Nephron progenitor cell (in vitro differentiated cells): ENCODE data around the gene TIMP3.

Source experiments
- DNase-seq: peaks from one replicate; pipeline ENCODE4 v3.0.0; 2021
- H3K27ac Mint-ChIP-seq: 2 replicates; pipeline ENCODE4 v1.8.0; 2021; ENCODE audit warnings: mild to moderate bottlenecking, moderate library complexity, mixed read lengths
- H3K27me3 Mint-ChIP-seq: 2 replicates; pipeline ENCODE4 v1.8.0; 2021; ENCODE audit warnings: mild to moderate bottlenecking, low read depth, mixed read lengths; ENCODE audit not compliant: poor library complexity
- H3K36me3 Mint-ChIP-seq: 2 replicates; pipeline ENCODE4 v1.8.0; 2021; ENCODE audit warnings: low read depth, mixed read lengths
- H3K4me1 Mint-ChIP-seq: 2 replicates; pipeline ENCODE4 v1.8.0; 2021; ENCODE audit warnings: mixed read lengths
- H3K4me3 Mint-ChIP-seq: 2 replicates; pipeline ENCODE4 v1.8.0; 2021; ENCODE audit warnings: mild to moderate bottlenecking, moderate library complexity, mixed read lengths
- H3K9me3 Mint-ChIP-seq: 2 replicates; pipeline ENCODE4 v1.8.0; 2021; ENCODE audit warnings: mild to moderate bottlenecking, moderate library complexity, mixed read lengths
- CTCF ChIP-seq: fragments of 200-600 bp; sonication (generic); IDR thresholded peaks from 2 replicates; pipeline ENCODE4 v1.5.0; 2021; ENCODE audit warnings: antibody characterized with exemption

TIMP3 gene

GRCh38 chr22:32806296-32806695, 4.8 kb downstream of the TIMP3 start:
- Mint-ChIP-seq H3K36me3 (no peaks in the 10 kb centered on the region), H3K27me3 (peaks cover 62% of the 10 kb centered on the region), H3K27ac (no peak overlapping the region), H3K4me3 (no peak overlapping the region), H3K4me1 (peaks cover 53% of the 10 kb centered on the region), H3K9me3 (no peaks in the 10 kb centered on the region)
- TF ChIP-seq CTCF: no peak
- DNase-seq: no peak

- no peaks in the 10 kb centered on the region for H3K36me3 Mint-ChIP-seq
- peaks cover 46% of the 10 kb centered on the region for H3K4me1 Mint-ChIP-seq
- no peak for DNase-seq
- H3K9me3 Mint-ChIP-seq: no peaks in the 10 kb centered on the region
- peaks cover 52% of the 10 kb centered on the region for H3K27me3 Mint-ChIP-seq
- TF ChIP-seq CTCF: no peak
- no peak overlapping the region for H3K4me3 Mint-ChIP-seq
- peak overlapping the region; percentile 32 for H3K27ac Mint-ChIP-seq
Observed at GRCh38 chr22:32808038-32808445, 6.5 kb downstream of the TIMP3 start.

- TF ChIP-seq CTCF: no peak
- peak overlapping the region; percentile 24 for H3K4me3 Mint-ChIP-seq
Observed at GRCh38 chr22:32809786-32810554, 8.5 kb downstream of the TIMP3 start.

GRCh38 chr22:32810555-32811133, 9.1 kb downstream of the TIMP3 start:
- Mint-ChIP-seq H3K27me3 (peaks cover 33% of the 10 kb centered on the region), H3K9me3 (no peaks in the 10 kb centered on the region), H3K4me3 (peak overlapping the region; percentile 24), H3K27ac (peak overlapping the region; percentile 55), H3K36me3 (no peaks in the 10 kb centered on the region), H3K4me1 (peaks cover 21% of the 10 kb centered on the region)
- no peak for DNase-seq
- TF ChIP-seq CTCF: no peak

More at GRCh38 chr22:32809786-32810554, 8.5 kb downstream of the TIMP3 start:
- peaks cover 38% of the 10 kb centered on the region for H3K27me3 Mint-ChIP-seq
- H3K36me3 Mint-ChIP-seq: no peaks in the 10 kb centered on the region
- peaks cover 26% of the 10 kb centered on the region for H3K4me1 Mint-ChIP-seq
- peak overlapping the region; percentile 55 for H3K27ac Mint-ChIP-seq
- no peak for DNase-seq
- no peaks in the 10 kb centered on the region for H3K9me3 Mint-ChIP-seq

- Mint-ChIP-seq H3K4me3 (no peak overlapping the region), H3K36me3 (no peaks in the 10 kb centered on the region), H3K27ac (no peak overlapping the region), H3K4me1 (peaks cover 21% of the 10 kb centered on the region), H3K9me3 (no peaks in the 10 kb centered on the region), H3K27me3 (peaks cover 20% of the 10 kb centered on the region)
- TF ChIP-seq CTCF: no peak
- no peak for DNase-seq
Observed at GRCh38 chr22:32811788-32812545, 10.5 kb downstream of the TIMP3 start.
